GM19468 (cell line): Measurements from ENCODE around the gene TMEM9.

Experiments
- ATAC-seq: cut with Tn5 transposase; IDR thresholded peaks from one replicate; pipeline ENCODE4 v1.9.1; 2021; ENCODE audit warnings: mild to moderate bottlenecking, moderate library complexity, moderate number of reproducible peaks; ENCODE audit not compliant: unreplicated experiment; ENCODE audit errors: extremely low read depth

The TMEM9 gene

DNA sequence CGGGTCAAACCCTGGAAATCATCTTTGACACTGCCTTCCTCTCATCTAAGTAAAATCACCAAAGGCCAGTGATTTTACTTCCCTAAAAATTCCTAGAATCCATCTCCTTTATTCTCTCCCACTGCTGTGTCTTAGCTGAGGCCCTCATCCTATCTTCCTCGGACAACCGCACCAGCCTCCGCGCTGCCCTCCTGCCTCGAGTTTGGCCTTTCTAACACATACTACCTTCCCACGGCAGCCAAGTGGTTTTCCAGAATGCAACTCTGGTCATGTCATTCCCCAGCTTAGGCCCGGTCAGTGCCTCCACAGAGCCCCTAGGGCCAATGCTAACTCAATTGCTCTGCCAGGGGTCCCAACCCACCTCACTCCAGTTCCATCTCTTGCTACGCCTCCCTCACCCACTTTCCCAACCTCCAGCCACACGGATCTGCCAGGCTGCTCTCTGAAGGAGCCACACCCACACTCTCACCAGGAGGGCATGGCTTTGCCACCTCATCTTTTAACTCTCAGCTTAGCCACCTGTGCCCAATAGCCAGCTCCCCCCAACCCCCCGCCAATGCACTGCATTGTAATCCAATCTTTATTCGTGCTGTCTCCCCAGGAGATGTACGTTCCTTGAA, 6.8 kb downstream of the TMEM9 start:
- ATAC-seq: no peak

DNA sequence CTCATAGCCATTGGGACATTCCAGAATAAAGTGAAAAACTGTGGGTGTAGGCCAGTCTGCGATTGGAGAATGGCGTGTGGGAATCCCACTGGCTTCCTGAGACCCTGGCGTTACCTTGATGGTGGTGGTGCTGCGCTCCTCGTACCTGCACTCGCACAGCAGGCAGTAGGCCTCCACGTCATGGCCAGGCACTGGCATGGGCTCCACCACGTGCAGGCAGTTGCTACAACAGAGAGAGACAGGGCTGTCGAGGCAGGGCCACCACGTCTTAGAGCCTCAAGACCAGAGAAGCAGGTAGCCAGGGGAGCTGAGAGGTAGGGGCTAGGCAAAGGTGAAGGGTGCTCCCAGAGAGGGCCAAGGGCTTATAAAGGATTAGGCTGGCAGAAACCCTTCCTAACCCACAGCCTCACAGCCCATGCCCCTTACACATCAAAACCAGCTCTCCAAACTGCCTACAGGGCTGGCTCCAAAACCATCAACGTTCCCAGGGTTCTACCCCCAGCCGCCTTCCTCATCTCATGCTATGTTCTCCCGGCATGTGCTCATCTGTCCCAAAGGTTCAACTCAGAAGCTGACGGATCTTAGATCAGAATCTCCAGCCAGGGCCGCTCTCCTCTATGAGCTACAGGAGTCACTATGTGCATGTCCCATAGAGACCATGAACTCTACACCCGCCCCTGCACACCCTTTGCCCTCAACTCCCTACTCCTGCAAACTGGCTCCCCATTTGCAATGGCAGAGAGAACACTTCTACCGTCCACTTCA, 7.5 kb downstream of the TMEM9 start:
- ATAC-seq: no peak

DNA sequence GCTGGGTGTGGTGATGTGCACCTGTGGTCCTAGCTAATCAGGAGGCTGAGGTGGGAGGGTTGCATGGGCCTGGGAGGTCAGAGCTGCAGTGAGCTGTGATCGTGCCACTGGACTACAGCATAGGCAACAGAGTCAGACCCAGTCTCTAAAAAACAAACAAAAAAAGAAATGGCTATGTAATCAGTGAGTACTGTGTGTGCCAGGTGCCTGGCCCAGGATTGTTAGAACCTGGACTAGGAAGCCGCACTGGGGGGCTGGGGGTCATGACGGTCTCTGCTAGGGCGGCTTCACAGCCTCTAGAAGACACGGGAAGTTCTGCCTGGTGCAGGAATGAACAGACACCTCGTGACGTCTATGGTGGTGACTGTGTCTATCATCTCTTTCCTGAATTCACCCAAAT, 8.5 kb downstream of the TMEM9 start:
- no peak for ATAC-seq

DNA sequence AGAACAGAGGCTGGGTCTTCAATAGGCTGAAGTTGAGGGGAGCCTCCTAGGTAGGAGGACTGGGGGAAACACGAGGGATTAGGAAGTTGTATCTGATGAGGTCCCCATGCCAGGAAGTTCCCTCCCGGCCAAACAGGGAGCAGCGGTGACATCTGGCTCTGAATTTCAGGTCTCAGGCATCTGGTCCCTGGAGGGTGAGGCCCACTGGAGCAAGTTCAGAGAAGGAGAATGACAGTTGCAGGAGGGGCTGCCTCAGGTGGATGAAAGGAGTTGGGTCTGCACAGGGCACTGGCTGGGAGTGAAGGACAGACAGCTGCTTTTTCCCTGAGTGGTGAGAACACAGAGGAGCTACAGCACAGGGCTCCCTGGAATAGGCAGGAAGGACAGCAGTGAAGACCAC, 9.1 kb downstream of the TMEM9 start:
- no peak for ATAC-seq

DNA sequence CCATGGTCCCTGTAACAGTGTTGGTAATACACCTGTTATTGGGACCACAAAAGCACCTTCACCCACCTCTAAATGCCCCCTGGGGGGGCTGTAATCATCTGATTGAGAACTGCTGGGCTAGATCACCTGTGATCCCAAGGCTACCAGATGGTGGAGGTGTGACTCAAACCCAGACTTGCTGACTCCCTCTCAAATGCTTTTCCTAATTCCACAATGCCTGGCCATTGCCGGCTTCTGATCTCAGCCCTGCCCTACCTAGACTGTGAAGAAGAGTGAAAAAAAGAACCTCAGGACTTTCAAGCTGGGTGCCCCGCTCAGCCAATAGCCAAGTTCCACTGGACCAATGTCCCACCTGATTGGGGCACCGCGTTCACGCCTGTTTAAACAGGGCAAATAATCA, 9.6 kb downstream of the TMEM9 start:
- ATAC-seq: no peak

DNA sequence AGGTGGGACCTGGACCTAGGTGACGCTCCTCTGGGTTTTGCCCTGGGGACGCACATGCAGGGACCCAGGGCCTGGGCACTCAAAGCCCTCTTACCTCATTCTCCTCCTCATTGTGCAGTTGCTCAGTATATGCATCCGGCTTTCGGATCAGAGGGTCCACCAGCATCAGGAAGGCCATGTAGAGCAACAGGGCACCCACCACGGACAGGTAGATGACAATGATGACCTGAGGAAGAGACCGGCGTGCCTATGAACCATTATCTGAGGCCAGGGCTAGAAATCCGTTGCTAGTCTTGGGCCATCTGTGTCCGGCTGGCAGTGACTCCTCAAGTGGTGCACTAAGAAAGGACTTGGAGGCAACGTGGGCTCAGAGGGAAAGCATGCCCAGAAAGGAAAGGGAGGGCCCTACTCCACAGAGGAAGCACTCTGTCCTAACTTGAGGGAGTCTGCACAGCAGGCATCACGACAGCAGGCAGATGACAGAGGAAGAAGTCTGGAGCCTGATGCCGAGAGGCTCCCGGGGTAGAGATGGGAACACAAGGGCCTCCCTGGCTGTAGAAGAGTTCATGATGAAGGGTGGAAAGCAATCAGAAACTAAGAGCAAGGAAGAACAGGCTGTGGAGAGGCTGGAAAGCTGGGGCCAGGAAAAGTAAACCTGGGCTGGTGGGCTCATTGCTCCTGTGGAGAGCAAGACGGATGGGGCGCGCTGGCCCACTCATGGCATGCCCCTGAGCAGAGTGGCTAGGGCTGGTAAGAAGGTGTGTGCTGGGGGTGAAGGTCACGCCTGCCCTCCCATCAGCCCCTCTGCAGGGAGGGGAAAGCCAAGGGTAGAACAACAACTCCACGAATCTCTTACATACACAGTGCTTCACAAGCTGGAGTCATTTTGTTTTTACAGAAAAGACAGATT, 10.3 kb downstream of the TMEM9 start:
- ATAC-seq: no peak

DNA sequence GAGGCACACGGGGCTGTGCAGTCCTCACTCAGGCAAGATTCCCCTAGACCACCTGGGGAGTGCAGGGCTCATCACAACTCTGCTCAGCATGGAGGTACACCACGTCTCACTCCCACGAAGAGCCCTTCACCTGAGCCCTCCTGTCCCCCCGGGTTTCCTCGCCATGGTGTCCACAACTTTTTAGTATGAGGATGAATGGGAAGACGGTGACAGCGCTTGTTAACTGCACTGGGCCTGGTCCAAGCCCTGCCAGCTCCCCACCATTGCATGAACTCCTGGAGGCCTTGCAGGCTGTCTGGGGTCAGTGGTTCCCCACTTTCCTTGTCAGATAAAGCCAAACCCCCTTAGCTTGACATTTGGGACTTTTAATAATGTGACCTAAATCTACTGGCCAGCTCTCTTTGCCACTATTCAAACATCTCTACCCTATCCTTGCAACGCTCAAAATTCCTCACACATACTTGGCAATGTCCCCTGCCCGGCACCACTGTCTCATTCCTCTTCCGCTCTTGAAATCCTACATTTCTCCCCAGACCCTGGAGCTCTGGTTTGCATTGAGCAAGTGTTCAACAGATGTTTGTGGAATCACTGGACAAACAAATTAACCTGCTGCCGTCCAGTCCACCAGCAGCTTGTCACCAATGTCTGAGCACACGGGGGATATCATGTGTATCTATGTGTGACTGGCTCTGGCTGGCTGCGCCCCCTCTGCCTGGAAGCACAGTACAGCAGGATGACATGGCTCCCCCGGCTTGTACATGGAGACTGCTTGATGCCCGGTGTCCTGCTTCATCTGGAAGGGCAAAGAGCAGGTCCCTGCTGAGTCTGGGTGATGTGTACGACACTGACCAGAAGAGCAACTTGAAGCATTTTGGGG, 11.2 kb downstream of the TMEM9 start:
- no peak for ATAC-seq

DNA sequence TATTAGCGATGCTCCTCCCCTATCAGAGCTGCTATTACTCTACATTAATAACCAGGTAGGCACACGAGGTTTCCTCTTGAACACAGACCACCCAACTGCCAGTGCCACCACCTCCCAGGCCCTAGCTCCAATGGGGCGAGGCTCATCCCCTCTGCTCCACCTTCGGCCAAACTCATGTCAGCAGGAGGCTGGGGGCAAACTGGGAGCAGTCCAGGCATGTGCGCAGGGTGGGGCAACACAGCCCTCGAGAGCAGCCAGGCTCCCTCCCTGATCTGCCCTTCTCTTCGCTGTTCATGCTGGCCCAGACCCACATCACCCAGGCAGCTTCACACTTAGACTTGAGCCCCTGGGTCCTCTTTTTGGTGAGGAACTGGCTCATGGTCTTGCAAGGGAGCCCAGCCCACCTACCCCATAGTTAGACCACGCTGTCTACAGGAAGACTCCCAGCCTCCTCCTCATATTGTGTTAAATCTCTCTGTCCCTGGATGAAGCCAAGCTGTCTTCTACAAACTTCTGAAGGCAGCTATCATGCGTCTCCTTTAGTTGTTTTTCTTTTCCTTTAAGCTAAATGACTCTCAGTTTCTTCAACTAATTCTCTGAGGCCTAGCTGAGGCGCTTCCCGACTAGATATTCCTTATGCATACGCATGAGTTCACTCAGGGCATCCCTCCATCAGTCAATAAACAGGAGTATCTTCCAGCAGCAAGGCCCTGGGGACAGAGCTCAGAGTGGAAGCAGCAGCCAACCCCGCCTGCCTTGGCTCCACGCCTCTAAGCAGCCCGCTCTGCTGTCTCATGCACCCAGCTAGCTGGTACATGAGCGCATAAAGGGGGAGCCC, 12.0 kb downstream of the TMEM9 start:
- no peak for ATAC-seq

DNA sequence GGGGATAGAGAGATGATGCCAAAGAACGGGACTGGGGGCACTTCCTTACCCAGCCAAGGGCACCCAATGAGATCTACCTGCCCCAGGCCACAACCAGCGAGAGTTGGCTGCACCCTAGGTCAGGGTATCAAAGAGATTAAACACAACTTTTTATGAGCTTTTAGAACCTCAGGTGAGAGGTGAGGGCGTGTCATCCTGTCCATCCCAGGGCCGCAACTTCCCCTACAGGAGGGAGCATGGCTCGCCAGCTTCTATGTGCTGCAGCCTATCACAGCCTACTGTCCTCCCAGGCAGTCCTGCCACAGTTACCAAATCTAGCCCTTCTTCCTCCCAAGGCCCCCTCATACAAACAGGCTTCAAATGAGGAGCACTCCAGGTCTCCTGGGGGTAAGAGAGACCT, 12.9 kb downstream of the TMEM9 start:
- ATAC-seq: no peak

DNA sequence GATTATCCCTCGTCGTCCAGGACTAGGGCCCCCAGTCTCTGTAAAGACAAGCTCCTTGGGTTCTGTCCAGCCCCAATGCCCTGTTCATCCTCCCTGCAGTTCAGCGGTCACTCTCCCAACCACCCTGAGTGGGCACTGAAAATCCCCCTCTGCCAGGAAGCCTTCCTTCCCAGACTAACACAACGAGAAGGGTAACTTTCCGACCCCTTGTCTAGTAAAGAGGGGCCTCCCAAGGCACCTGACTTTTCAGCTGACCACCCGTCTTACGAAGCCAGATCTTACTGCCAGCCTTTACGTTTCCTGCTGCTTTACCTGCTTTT, 13.4 kb downstream of the TMEM9 start:
- no peak for ATAC-seq

DNA sequence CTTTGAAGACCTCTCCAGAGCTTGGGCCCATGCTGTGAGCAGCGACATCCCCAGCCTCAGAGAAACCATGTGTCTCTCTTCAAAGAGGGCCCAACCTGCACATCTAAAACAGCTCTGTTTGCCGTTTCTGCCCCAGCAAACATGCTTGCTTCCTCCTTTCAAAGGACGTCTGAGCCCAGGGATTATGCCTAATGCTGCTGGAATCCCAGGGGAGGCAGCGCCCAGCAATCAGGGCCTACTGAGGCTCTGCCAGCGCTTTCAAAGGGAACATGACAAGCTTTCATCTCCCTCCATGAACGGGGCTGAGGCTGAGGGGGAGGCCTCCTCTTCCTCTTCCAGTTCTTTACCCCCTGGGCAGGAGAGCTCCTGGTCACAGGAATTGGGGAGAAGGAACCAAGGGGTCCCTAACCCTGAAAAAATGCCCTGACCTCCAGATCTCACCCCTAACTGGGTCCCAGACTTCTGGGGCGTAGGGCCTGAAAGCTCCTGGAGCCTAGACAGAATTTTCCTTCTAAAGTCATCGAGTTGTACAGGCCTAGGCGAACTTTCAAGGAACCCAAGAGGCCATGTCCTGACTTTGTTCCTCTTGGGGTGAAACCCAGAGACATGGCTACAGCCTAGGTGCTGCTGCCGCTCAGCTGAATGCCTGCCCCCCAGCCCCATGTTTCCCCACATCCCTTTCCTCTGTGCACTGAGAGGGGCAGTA, 13.9 kb downstream of the TMEM9 start:
- ATAC-seq: no peak

DNA sequence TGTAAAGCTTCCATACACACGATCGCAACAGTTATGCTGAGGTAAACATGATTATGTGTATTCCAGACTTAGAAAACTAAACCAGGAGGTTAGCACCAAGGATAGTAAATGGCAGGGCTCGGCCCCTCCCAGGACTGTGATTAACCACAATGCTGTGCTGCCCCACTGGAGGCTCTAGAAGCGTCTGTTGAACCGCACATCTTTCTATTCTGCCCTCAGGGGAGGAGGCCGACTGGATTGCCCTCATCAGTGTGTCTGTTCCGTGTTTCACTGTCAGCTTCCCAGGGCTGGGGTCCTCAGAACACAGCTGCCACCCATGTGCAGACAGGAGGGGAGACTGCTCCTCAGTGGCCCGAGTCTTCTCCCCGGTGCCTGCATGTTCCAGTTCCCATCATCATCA, 14.5 kb downstream of the TMEM9 start:
- no peak for ATAC-seq

DNA sequence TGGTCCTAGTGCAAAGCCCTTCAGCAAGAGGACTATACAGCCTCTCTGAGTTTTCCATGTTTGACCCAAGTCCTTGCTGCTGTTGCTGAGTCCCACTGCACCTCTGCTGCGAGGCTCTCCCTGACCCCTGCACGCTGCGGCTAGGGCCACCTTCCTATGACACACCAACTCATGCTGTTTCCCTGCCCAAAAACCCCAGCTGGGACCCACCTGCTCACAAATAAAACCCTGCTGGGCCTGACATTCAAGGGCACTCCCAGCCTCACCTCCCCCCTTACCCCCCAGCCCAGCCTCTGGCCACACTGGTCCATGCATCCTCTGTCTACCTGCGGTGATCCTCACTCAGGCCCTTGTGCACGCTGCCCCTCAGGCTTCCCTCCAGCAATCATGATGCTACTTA, 15.0 kb downstream of the TMEM9 start:
- ATAC-seq: no peak

DNA sequence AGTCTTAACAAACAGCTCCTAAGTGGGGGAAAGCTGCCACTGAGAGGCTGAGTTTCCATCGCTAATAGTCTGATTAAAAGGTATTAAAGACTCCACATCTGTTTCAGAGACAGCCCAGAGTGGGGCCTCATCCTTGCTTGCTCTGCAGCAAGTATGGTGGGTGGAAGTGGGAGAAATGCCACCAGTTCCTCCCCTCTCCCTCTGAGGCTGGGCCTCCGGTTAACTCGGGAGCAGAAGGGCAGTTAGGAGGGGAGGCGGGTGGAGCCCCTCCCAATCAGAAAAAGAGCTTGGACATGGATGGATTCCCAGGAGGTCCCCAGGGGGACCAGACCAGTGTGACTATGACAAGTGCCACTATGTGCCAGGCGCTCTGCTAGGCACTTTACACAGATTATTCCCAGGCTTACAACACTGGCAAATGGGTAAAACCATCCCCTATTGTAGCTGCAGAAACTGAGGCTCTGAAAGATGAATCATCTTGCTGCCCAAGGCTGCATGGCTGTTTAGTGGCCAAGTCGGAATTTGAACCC, 15.9 kb downstream of the TMEM9 start:
- no peak for ATAC-seq

DNA sequence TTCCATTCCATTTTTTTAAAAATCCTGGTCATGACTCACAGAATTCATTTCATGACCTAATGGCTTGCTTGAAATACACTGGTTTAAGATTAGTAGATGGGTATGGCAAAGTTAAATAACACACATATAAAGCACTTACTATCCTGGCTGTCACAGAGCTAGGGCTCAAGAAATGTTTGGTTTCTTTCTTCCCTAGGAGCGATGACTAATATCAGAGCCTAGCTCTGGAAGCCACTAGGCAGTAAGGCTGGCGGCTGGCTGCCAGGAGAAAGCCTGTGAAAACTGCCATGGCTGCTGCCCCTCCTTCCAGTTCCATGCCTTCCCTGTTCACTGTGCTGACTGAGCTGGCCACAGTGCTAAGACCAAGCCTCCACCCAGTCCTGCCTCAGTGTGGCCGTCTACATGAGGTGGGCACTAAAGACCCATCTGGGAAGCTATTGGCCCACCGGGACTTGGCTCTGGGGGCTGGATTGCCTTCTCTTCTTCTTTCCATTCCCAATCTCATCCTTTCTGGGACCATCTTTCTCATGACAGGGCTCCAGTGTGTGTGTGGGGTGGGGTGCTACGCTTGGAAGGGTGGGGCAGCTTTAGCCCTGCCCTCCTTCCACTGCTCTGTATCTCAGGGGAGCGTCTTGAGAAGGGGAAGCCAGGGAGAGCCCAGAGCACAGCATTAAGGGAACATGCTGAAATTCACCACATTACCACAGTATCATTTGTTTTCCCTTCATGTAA, 16.5 kb downstream of the TMEM9 start:
- ATAC-seq: no peak

DNA sequence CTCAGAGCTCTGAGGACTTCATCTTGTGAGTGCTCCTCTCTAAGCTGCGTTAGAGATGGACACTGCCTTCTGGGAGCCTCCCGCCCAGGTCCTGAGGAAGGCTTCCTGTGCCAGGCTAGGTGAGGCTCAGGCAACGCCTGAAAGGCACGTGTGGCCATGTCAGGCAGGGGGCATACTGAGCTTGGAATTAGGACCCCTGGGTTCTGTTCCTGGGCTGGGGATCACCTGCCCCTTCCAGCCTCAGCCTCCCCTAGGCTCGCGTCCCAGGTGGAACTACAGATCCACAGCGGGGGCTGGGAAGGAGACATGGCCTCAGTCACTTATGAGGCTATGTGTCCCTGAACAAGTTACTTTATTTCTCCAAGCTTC, 17.3 kb downstream of the TMEM9 start:
- no peak for ATAC-seq

DNA sequence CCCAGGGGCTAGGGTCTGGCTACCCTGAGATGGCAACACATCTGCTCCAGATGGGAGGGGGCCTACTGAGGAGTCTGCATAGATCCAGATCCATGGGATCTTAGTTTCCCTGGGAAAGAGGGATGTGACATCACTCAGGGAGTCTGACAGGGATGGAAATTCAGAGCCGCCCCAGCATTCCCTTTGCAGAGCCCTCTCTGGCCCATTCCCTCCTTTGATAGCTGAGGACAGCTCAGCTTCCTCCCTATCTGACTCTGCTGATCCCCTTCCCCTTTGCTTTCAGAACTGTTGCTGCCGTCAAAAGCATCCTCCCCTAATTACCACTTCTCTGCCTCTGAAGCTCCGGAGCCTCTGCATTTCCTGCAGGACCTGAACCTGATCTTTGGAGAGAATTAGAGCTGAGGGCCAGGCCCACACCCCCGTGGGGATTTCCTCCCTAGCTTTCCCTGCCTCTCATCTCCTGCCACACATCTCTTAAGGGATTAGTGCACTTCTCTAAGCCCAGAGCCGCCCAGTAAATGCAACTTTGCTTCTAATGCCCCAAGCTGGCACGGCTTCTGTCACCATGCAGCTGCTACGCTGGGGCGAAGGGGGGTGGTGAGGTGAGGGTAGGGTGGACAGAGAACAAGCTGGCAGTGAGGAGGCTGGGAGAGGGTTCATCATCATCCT, 17.8 kb downstream of the TMEM9 start:
- ATAC-seq: no peak

DNA sequence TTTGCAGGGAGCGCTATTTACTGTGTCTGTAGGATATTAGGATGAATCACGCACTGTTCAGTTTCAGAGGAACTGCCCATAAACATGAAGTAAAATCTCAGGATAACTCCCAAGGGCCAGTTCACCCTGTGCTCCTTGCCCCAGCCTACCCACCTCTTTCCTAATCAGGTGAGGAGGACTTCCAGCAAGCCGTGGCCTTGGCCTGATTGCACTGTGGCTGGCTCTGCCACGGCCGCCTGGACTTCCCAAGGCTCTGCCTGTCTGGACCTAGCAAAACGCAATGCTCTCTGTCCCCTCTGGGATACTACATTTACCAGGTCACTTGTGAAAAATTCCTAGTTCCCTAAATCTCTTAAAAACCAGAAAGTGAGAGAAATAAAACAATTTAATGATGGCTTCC, 19.9 kb downstream of the TMEM9 start:
- ATAC-seq: no peak
